H1 (cell line): ENCODE measurements around the gene SERPINB1. TPM values are rescaled to one million over a fixed set of nuclear protein-coding genes. Genes with fewer than 3 reads are reported as not detected.

Experiments
- CTCF ChIA-PET: fragments of 300-600 bp; sonication (Branson Sonifier 250); formaldehyde crosslinking; loops from one replicate; lab custom pipeline; 2021; ENCODE audit not compliant: partially characterized antibody; lab: Charles Lee
- POLR2A ChIA-PET: fragments of 300-600 bp; sonication (Branson Sonifier 250); formaldehyde crosslinking; loops from one replicate; lab custom pipeline; 2021; ENCODE audit warnings: inconsistent platforms; ENCODE audit not compliant: partially characterized antibody; lab: Charles Lee
- DNase-seq, 2 experiments: peaks; one replicate each; pipeline versions ENCODE4 v3.0.0 to v3.0.0-alpha.2; 2010 to 2022; ENCODE audit warnings: low spot score in 2 of 2, low read depth in 1 of 2, mixed read lengths in 1 of 2
- FAIRE-seq: peaks from 2 replicates; lab custom pipeline; 2011; peaks lifted over from hg19 to GRCh38; lab: Jason Lieb, UNC
- H2AFZ ChIP-seq: 2 replicates; pipeline ENCODE4 v1.8.1; 2012; ENCODE audit warnings: low read length, inconsistent platforms
- H2AK5ac ChIP-seq: 2 replicates; pipeline ENCODE4 v1.6.1; 2013; ENCODE audit warnings: low read depth, low read length
- H2BK120ac ChIP-seq: replicated peaks from 2 replicates; pipeline ENCODE3; 2013; ENCODE audit warnings: low read depth, low read length, inconsistent platforms
- H2BK12ac ChIP-seq: 2 replicates; pipeline ENCODE4 v1.6.1; 2013; ENCODE audit warnings: low read depth, low read length
- H2BK15ac ChIP-seq: 2 replicates; pipeline ENCODE4 v1.6.1; 2013; ENCODE audit warnings: low read length
- H2BK20ac ChIP-seq: 2 replicates; pipeline ENCODE4 v1.6.1; 2013; ENCODE audit warnings: low read length
- H2BK5ac ChIP-seq: 2 replicates; pipeline ENCODE4 v1.6.1; 2013; ENCODE audit warnings: low read depth, low read length
- H3K14ac ChIP-seq: 2 replicates; pipeline ENCODE4 v1.6.1; 2013; ENCODE audit warnings: inconsistent platforms; ENCODE audit not compliant: insufficient read length
- H3K18ac ChIP-seq: 2 replicates; pipeline ENCODE4 v1.6.1; 2013; ENCODE audit warnings: low read length; ENCODE audit errors: extremely low read depth
- H3K23ac ChIP-seq: 2 replicates; pipeline ENCODE4 v1.6.1; 2013; ENCODE audit warnings: inconsistent platforms; ENCODE audit not compliant: insufficient read length
- H3K23me2 ChIP-seq: 2 replicates; pipeline ENCODE4 v1.6.1; 2013; ENCODE audit warnings: low read depth, low read length
- H3K27ac ChIP-seq: 2 replicates; pipeline ENCODE4 v1.6.1; 2011; ENCODE audit warnings: low read depth, low read length, inconsistent platforms
- H3K27me3 ChIP-seq, 4 experiments: replicated peaks in 1 of 4; 1 replicate in 1 of 4; 2 replicates in 3 of 4; pipeline versions ENCODE4 v1.6.1 to v1.8.1; 2011 to 2013; ENCODE audit warnings: low read length in 3 of 4, mild to moderate bottlenecking in 3 of 4, inconsistent platforms in 2 of 4, mixed read lengths in 2 of 4, moderate library complexity in 1 of 4; ENCODE audit not compliant: control insufficient read depth in 3 of 4, insufficient read depth in 3 of 4; ENCODE audit errors: extremely low read depth in 1 of 4
- H3K36me3 ChIP-seq, 4 experiments: 2 replicates each; pipeline versions ENCODE4 v1.6.1 to v1.8.1; 2011 to 2013; ENCODE audit warnings: mild to moderate bottlenecking in 4 of 4, low read length in 3 of 4, moderate library complexity in 2 of 4, control low read depth in 1 of 4, inconsistent platforms in 1 of 4; ENCODE audit not compliant: insufficient read depth in 4 of 4, control insufficient read depth in 2 of 4
- H3K4ac ChIP-seq: replicated peaks from 2 replicates; pipeline ENCODE3; 2013; ENCODE audit warnings: low read length, low read depth, mixed read lengths, inconsistent platforms; ENCODE audit not compliant: insufficient read length
- H3K4me1 ChIP-seq, 4 experiments: replicated peaks in 1 of 4; 1 replicate in 1 of 4; 2 replicates in 3 of 4; pipeline versions ENCODE4 v1.6.1 to v1.8.1; 2011 to 2013; ENCODE audit warnings: low read length in 3 of 4, inconsistent platforms in 2 of 4, mixed read lengths in 1 of 4; ENCODE audit not compliant: insufficient read depth in 4 of 4, control insufficient read depth in 3 of 4
- H3K4me2 ChIP-seq, 2 experiments: 2 replicates each; pipeline versions ENCODE4 v1.6.1 to v1.8.1; 2011 to 2013; ENCODE audit warnings: low read depth in 2 of 2, low read length in 2 of 2, control low read depth in 1 of 2, inconsistent platforms in 1 of 2, mild to moderate bottlenecking in 1 of 2; ENCODE audit not compliant: insufficient read depth in 1 of 2
- H3K4me3 ChIP-seq, 4 experiments: fragments of 200-600, 300-600 bp in 1 of 4; sonication (generic), shearing (Covaris generic), sonication (Bioruptor Twin) in 1 of 4; 2 replicates each; pipeline versions ENCODE4 v1.5.1 to v1.8.1; 2011 to 2016; ENCODE audit warnings: low read length in 4 of 4, low read depth in 3 of 4, control low read depth in 2 of 4, inconsistent platforms in 2 of 4, mild to moderate bottlenecking in 2 of 4, mixed read lengths in 1 of 4, moderate library complexity in 1 of 4; ENCODE audit not compliant: insufficient read depth in 2 of 4; ENCODE audit errors: extremely low read depth in 1 of 4
- H3K56ac ChIP-seq: replicated peaks from 2 replicates; pipeline ENCODE3; 2013; ENCODE audit warnings: low read depth, mild to moderate bottlenecking, mixed read lengths, low read length, inconsistent platforms; ENCODE audit not compliant: insufficient read length
- H3K79me1 ChIP-seq: 2 replicates; pipeline ENCODE4 v1.6.1; 2013; ENCODE audit warnings: low read depth, low read length, control low read depth
- H3K79me2 ChIP-seq, 2 experiments: 2 replicates each; pipeline versions ENCODE4 v1.6.1 to v1.8.1; 2012 to 2013; ENCODE audit warnings: low read length in 2 of 2, mild to moderate bottlenecking in 2 of 2, inconsistent platforms in 1 of 2; ENCODE audit not compliant: insufficient read depth in 2 of 2, control insufficient read depth in 1 of 2
- H3K9ac ChIP-seq, 4 experiments: replicated peaks in 1 of 4; 1 replicate in 1 of 4; 2 replicates in 3 of 4; pipeline versions ENCODE4 v1.6.1 to v1.8.1; 2011 to 2013; ENCODE audit warnings: low read depth in 3 of 4, low read length in 3 of 4, control low read depth in 2 of 4, mild to moderate bottlenecking in 2 of 4, moderate library complexity in 2 of 4, inconsistent platforms in 1 of 4; ENCODE audit errors: extremely low read depth in 1 of 4
- H3K9me3 ChIP-seq, 2 experiments: 2 replicates each; pipeline versions ENCODE4 v1.6.1 to v1.8.1; 2012 to 2013; ENCODE audit warnings: mild to moderate bottlenecking in 2 of 2, moderate library complexity in 2 of 2, control low read depth in 1 of 2, inconsistent platforms in 1 of 2, low read depth in 1 of 2, low read length in 1 of 2, mixed read lengths in 1 of 2; ENCODE audit not compliant: insufficient read depth in 2 of 2
- H4K20me1 ChIP-seq, 2 experiments: replicated peaks in 1 of 2; 2 replicates each; pipeline versions ENCODE3 to v1.8.1; 2011 to 2013; ENCODE audit warnings: inconsistent platforms in 2 of 2, low read length in 2 of 2, mild to moderate bottlenecking in 1 of 2; ENCODE audit not compliant: insufficient read depth in 2 of 2, control insufficient read depth in 1 of 2
- H4K5ac ChIP-seq: 2 replicates; pipeline ENCODE4 v1.6.1; 2013; ENCODE audit warnings: low read length, low read depth, mixed read lengths, inconsistent platforms; ENCODE audit not compliant: insufficient read length
- H4K8ac ChIP-seq: 2 replicates; pipeline ENCODE4 v1.8.0; 2013; ENCODE audit warnings: mild to moderate bottlenecking, moderate library complexity, low read length, inconsistent platforms; ENCODE audit not compliant: insufficient read depth; ENCODE audit errors: extremely low read depth
- H4K91ac ChIP-seq: replicated peaks from 2 replicates; pipeline ENCODE3; 2013; ENCODE audit warnings: low read length, mixed read lengths, inconsistent platforms; ENCODE audit not compliant: insufficient read length
- SUZ12 ChIP-seq: fragments of 200-600 bp; sonication (generic); IDR thresholded peaks from 2 replicates; pipeline ENCODE4 v1.6.1; 2012; ENCODE audit warnings: mild to moderate bottlenecking, inconsistent platforms, low read length, moderate library complexity, mixed read lengths
- YY1 ChIP-seq: IDR thresholded peaks from 2 replicates; pipeline ENCODE4 v1.6.1; 2011; ENCODE audit warnings: low read depth, mild to moderate bottlenecking, low read length
- WGBS, 2 experiments: shearing (Covaris generic) in 1 of 2; methylation state at CpG; one replicate each; pipeline versions ENCODE4 v1.1.6 to v1.1.7; 2013 to 2015; ENCODE audit warnings: low lambda C conversion rate in 2 of 2, mixed read lengths in 2 of 2, inconsistent platforms in 1 of 2, low coverage in 1 of 2, missing lambda C conversion rate in 1 of 2; ENCODE audit not compliant: insufficient replicate concordance in 2 of 2, insufficient coverage in 1 of 2, insufficient read length in 1 of 2; ENCODE audit errors: extremely low coverage in 1 of 2, missing lambda C conversion rate in 1 of 2; 5-methylcytosine and 5-hydroxymethylcytosine counted together
- polyA plus RNA-seq, 7 experiments: library from polyadenylated mRNA; depleted of rRNA in 3 of 7; stranded (reverse) in 5 of 7; unstranded in 2 of 7; fragments of >200 nt in 5 of 7; fragments of 200-250 nt in 2 of 7; gene quantifications; 1 replicate in 5 of 7; 2 replicates in 1 of 7; 4 replicates in 1 of 7; pipeline versions ENCODE4 v1.2.1 to v1.2.3, GENCODE V29; 2011 to 2013; ENCODE audit warnings: missing spikeins in 2 of 7, mixed read lengths in 2 of 7
- total RNA-seq: library from RNA; stranded (reverse); fragmentation: NEBNext Ultra II Directional; extraction: Animal tissue kit (Norgen Biotek cat#: 25700); gene quantifications from 2 replicates; pipeline ENCODE4 v1.2.1, GENCODE V29; 2021

The SERPINB1 gene
- total and polyA plus RNA-seq, 2 of the 8 experiments (the other 6 are each of a cell fraction or from before 2014, with no cell fraction given) = 8.1 to 17.3 TPM

GRCh38 chr6:2784061-2784460 is 57.6 kb downstream of the SERPINB1 start:
- H3K23me2 ChIP-seq = no peaks in the 10 kb centered on the region
- H3K79me2 ChIP-seq = peaks cover 0 to 27% of the 10 kb centered on the region in 2 experiments; a peak in 2 of 4 replicates
- no peak overlapping the region for H2AK5ac ChIP-seq
- no peak overlapping the region for H4K5ac ChIP-seq
- H3K9me3 ChIP-seq = no peaks in the 10 kb centered on the region
- POLR2A ChIA-PET = interaction anchor here (2.6 to 2.9 kb wide), 2 partner anchors 11 to 14 kb away, joined by 10 to 16 read pairs; no protein-coding TSS in a partner anchor
- CTCF ChIA-PET = interaction anchor here (0.8 to 3.0 kb wide), 12 partner anchors 10 to 169 kb away, joined by 3 to 15 read pairs (median 7); partner anchors contain the start of genes MYLK4 and SERPINB1
- no peak overlapping the region for H3K56ac ChIP-seq
- H3K27ac ChIP-seq = no peak overlapping the region
- H3K36me3 ChIP-seq = peaks cover 0 to 20% (median 6%) of the 10 kb centered on the region in 4 experiments; a peak in 4 of 8 replicates
- 90% methylated on average over 5 of the region's 5 CpGs; no CpG with 5 or more reads in 1 of the 2 experiments for WGBS, 2 experiments
- H3K23ac ChIP-seq = no peak overlapping the region
- H4K20me1 ChIP-seq = peaks cover 0 to 7% of the 10 kb centered on the region in 2 experiments
- no peak overlapping the region for H4K8ac ChIP-seq
- H3K4me3 ChIP-seq = no peak overlapping the region
- no peak overlapping the region for H2BK15ac ChIP-seq
- H2BK12ac ChIP-seq = no peak overlapping the region
- no peak overlapping the region for H3K4ac ChIP-seq
- no peak overlapping the region for H2BK5ac ChIP-seq
- H2BK20ac ChIP-seq = no peak overlapping the region
- no peak overlapping the region for H3K4me2 ChIP-seq
- no peak overlapping the region for H3K18ac ChIP-seq
- DNase-seq = no peak
- no peak overlapping the region for H2BK120ac ChIP-seq
- no peak overlapping the region for H3K14ac ChIP-seq
- H3K9ac ChIP-seq = no peak overlapping the region
- no peaks in the 10 kb centered on the region for H3K27me3 ChIP-seq
- H2AFZ ChIP-seq = no peak overlapping the region
- H3K4me1 ChIP-seq = peaks cover 0 to 3% (median 0%) of the 10 kb centered on the region in 4 experiments; a peak in 2 of 7 replicates
- TF ChIP-seq YY1 (no peak), SUZ12 (no peak)
- TF ChIP-seq, all 59 proteins: peak for 0
- H3K79me1 ChIP-seq = peaks cover 4% of the 10 kb centered on the region; the same call in 1 of the 2 replicates
- FAIRE-seq = no peak
- no peak overlapping the region for H4K91ac ChIP-seq
